ENCODE data around the gene KCNG2. TPM values are rescaled to one million over a fixed set of nuclear protein-coding genes. Genes with fewer than 3 reads are reported as not detected.

KCNG2 gene
- total and polyA plus RNA-seq, 2 of the 8 experiments (the other 6 are each of a cell fraction or from before 2014, with no cell fraction given), result 0.19 to 0.74 TPM

DNA sequence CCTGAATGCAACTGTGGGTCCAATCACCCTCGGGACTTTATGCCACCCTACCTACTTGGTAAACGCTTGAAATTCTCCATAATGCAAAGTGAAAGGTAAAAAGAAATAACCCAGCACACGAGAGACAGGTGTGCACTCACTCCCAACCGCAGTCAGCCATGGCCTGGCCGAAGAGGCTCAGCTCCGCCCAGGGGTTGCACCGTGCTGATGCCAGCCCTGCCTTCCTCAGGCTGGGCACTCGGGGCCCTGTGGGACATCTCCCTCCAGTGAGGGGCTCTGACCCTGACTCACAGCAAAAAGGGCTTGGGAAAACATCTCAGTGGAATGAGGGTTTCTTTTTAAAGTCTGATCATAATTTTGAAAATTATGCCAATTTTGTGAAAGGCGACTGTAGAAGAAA lies 140.5 kb downstream of the KCNG2 start:
- FAIRE-seq (no peak), DNase-seq (ENCODE audit: low read depth in 1 of 2, low spot score in 2 of 2) (no peak)
- no peak overlapping the region for H2BK120ac ChIP-seq (replicated peaks; ENCODE audit: low read depth, low read length)
- H2AFZ ChIP-seq (ENCODE audit: low read length), result no peak overlapping the region
- no peaks in the 10 kb centered on the region; a peak in 1 of 8 replicates for H3K36me3 ChIP-seq (ENCODE audit: control insufficient read depth in 2 of 4, insufficient read depth in 4 of 4, low read length in 3 of 4)
- H2BK5ac ChIP-seq (ENCODE audit: low read depth, low read length), result no peak overlapping the region
- ChIA-PET CTCF (ENCODE audit: partially characterized antibody) (interaction anchor here (3.2 kb wide), 1 partner anchor 10 kb away, joined by 15 read pairs; no protein-coding TSS in a partner anchor), POLR2A (ENCODE audit: partially characterized antibody) (interaction anchor here (1.6 kb wide), 1 partner anchor 54 kb away, joined by 3 read pairs; no protein-coding TSS in a partner anchor)
- no peak overlapping the region for H4K8ac ChIP-seq (ENCODE audit: extremely low read depth, insufficient read depth, low read length)
- H3K79me1 ChIP-seq (ENCODE audit: low read depth, low read length), result peaks cover 5% of the 10 kb centered on the region
- H2BK15ac ChIP-seq (ENCODE audit: low read length), result no peak overlapping the region
- H4K20me1 ChIP-seq (replicated peaks in 1 of 2; ENCODE audit: control insufficient read depth in 1 of 2, insufficient read depth in 2 of 2, low read length in 2 of 2), result peaks cover 0 to 12% of the 10 kb centered on the region in 2 experiments
- H3K4me3 ChIP-seq (ENCODE audit: extremely low read depth in 1 of 4, insufficient read depth in 2 of 4, low read depth in 3 of 4, low read length in 4 of 4), result no peak overlapping the region
- peaks cover 0 to 8% of the 10 kb centered on the region in 2 experiments; a peak in 2 of 4 replicates for H3K79me2 ChIP-seq (ENCODE audit: control insufficient read depth in 1 of 2, insufficient read depth in 2 of 2, low read length in 2 of 2)
- H4K5ac ChIP-seq (ENCODE audit: insufficient read length, low read depth, low read length), result no peak overlapping the region
- H3K4me2 ChIP-seq (ENCODE audit: insufficient read depth in 1 of 2, low read depth in 2 of 2, low read length in 2 of 2), result no peak overlapping the region
- H3K4ac ChIP-seq (replicated peaks; ENCODE audit: insufficient read length, low read depth, low read length), result no peak overlapping the region
- TF ChIP-seq SP4 (IDR thresholded peaks at IDR 0.05; ENCODE audit: low read length), result no peak
- no peak for TF ChIP-seq CBX8 (IDR thresholded peaks at IDR 0.05; ENCODE audit: borderline replicate concordance, low read depth, low read length)
- TF ChIP-seq KDM1A (IDR thresholded peaks at IDR 0.05; ENCODE audit: borderline replicate concordance, low read length), result no peak
- no peak for TF ChIP-seq RXRA (IDR thresholded peaks at IDR 0.05; ENCODE audit: insufficient read depth, low read depth, low read length)
- TF ChIP-seq TAF1 (IDR thresholded peaks at IDR 0.05; ENCODE audit: low read depth, low read length), result no peak
- H3K56ac ChIP-seq (replicated peaks; ENCODE audit: insufficient read length, low read depth, low read length), result no peak overlapping the region
- H4K91ac ChIP-seq (replicated peaks; ENCODE audit: insufficient read length, low read length), result no peak overlapping the region
- no peak overlapping the region for H3K23ac ChIP-seq (ENCODE audit: insufficient read length)
- no peaks in the 10 kb centered on the region; a peak in 1 of 7 replicates for H3K27me3 ChIP-seq (replicated peaks in 1 of 4; ENCODE audit: control insufficient read depth in 3 of 4, extremely low read depth in 1 of 4, insufficient read depth in 3 of 4, low read length in 3 of 4)
- H3K14ac ChIP-seq (ENCODE audit: insufficient read length), result no peak overlapping the region
- H2BK20ac ChIP-seq (ENCODE audit: low read length), result no peak overlapping the region
- no peaks in the 10 kb centered on the region for H3K9me3 ChIP-seq (ENCODE audit: insufficient read depth in 2 of 2, low read depth in 1 of 2, low read length in 1 of 2)
- no peaks in the 10 kb centered on the region for H3K4me1 ChIP-seq (replicated peaks in 1 of 4; ENCODE audit: control insufficient read depth in 3 of 4, insufficient read depth in 4 of 4, low read length in 3 of 4)
- 88% methylated on average over 8 of the region's 9 CpGs; no CpG with 5 or more reads in 1 of the 2 experiments for WGBS, 2 experiments (ENCODE audit: extremely low coverage in 1 of 2, insufficient coverage in 1 of 2, insufficient read length in 1 of 2, insufficient replicate concordance in 2 of 2, low coverage in 1 of 2, low lambda C conversion rate in 2 of 2, missing lambda C conversion rate in 1 of 2)
- no peak overlapping the region for H3K18ac ChIP-seq (ENCODE audit: extremely low read depth, low read length)
- H3K27ac ChIP-seq (ENCODE audit: low read depth, low read length), result no peak overlapping the region
- no peaks in the 10 kb centered on the region for H3K23me2 ChIP-seq (ENCODE audit: low read depth, low read length)
- no peak overlapping the region for H3K9ac ChIP-seq (replicated peaks in 1 of 4; ENCODE audit: extremely low read depth in 1 of 4, low read depth in 3 of 4, low read length in 3 of 4)
- no peak overlapping the region for H2BK12ac ChIP-seq (ENCODE audit: low read depth, low read length)
- H2AK5ac ChIP-seq (ENCODE audit: low read depth, low read length), result no peak overlapping the region

All from H1 (cell line).